Breast epithelium (tissue), 3 donors: Measurements from ENCODE around the gene BLZF1.
"Not testable (repeated sequence)": the region's sequence is repeated elsewhere in the genome, so short reads cannot be mapped to it uniquely, and the experiment has no call there.

Experiments used
- POLR2A ChIP-seq: fragments of 450-650 bp; IDR thresholded peaks from one replicate; pipeline ENCODE4 v1.6.1; 2016; ENCODE audit warnings: antibody characterized with exemption, mild to moderate bottlenecking, moderate library complexity
- POLR2AphosphoS5 ChIP-seq, 3 donors: sonication (generic); formaldehyde crosslinking; IDR thresholded peaks; one replicate each; pipeline ENCODE4 v1.6.1; 2017; ENCODE audit warnings: antibody characterized with exemption in 3 of 3
- TF ChIP-seq, protein P1 (sequence below), 3 donors: fragments of 450-650 bp; IDR thresholded peaks; one replicate each; pipeline ENCODE4 v1.5.1; 2016 to 2017; ENCODE audit warnings: antibody characterized with exemption in 3 of 3, mild to moderate bottlenecking in 3 of 3, moderate library complexity in 3 of 3

DNA sequence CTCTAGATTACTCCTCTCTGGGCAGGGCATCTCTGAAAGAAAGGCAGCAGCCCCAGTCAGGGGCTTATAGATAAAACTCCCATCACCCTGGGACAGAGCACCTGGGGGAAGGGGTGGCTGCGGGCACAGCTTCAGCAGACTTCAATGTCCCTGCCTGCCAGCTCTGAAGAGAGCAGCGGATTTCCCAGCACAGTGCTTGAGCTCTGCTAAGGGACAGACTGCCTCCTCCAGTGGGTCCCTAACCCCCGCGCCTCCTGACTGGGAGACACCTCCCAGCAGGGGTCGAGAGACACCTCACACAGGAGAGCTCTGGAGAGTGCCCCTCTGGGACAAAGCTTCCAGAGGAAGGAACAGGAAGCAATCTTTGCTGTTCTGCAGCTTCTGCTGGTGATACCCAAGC is 40.3 kb downstream of the BLZF1 start:
- TF ChIP-seq, protein P1, sequence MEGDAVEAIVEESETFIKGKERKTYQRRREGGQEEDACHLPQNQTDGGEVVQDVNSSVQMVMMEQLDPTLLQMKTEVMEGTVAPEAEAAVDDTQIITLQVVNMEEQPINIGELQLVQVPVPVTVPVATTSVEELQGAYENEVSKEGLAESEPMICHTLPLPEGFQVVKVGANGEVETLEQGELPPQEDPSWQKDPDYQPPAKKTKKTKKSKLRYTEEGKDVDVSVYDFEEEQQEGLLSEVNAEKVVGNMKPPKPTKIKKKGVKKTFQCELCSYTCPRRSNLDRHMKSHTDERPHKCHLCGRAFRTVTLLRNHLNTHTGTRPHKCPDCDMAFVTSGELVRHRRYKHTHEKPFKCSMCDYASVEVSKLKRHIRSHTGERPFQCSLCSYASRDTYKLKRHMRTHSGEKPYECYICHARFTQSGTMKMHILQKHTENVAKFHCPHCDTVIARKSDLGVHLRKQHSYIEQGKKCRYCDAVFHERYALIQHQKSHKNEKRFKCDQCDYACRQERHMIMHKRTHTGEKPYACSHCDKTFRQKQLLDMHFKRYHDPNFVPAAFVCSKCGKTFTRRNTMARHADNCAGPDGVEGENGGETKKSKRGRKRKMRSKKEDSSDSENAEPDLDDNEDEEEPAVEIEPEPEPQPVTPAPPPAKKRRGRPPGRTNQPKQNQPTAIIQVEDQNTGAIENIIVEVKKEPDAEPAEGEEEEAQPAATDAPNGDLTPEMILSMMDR (IDR thresholded peaks at IDR 0.05) = not testable (repeated sequence)
- not testable (repeated sequence) for TF ChIP-seq POLR2A; POLR2AphosphoS5 (IDR thresholded peaks at IDR 0.05)
